ENCODE data around the gene SOX8.

Gene SOX8

GRCh38 chr16:1005286-1005685, 23.7 kb downstream of the SOX8 start:
- no peak for FAIRE-seq

GRCh38 chr16:1006781-1007180, 25.2 kb downstream of the SOX8 start:
- DNase-seq (ENCODE audit: low spot score) (no peak), FAIRE-seq (no peak)

More at GRCh38 chr16:1005286-1005685, 23.7 kb downstream of the SOX8 start:
- DNase-seq (ENCODE audit: low spot score): no peak

GRCh38 chr16:1007284-1007850, 25.8 kb downstream of the SOX8 start:
- FAIRE-seq: no peak

DNA sequence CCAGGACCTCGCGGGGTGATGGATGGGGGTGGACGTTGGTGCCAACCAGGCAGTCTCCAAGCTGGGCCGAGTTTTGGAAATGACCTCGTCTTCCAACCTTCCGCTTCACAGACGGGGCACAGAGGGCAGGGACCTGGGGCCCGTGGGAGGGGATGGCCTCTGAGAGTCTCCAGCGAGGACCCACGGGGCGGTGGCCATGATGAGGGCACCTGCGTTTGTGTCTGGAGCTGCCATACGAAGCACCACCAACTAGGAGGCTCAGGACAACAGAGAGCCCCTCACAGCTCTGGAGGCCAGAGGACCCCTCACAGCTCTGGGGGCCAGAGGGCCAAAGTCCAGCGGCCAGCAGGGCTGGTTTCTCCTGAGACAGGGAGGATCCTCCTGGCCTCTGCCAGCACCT, 26.5 kb downstream of the SOX8 start:
- FAIRE-seq (no peak), DNase-seq (ENCODE audit: low spot score) (no peak)

More at GRCh38 chr16:1007284-1007850, 25.8 kb downstream of the SOX8 start:
- no peak for DNase-seq (ENCODE audit: low spot score)

- DNase-seq (ENCODE audit: low spot score) (no peak), FAIRE-seq (no peak)
These were observed 28.0 kb downstream of the SOX8 start for GRCh38 chr16:1009358-1010150.

DNA sequence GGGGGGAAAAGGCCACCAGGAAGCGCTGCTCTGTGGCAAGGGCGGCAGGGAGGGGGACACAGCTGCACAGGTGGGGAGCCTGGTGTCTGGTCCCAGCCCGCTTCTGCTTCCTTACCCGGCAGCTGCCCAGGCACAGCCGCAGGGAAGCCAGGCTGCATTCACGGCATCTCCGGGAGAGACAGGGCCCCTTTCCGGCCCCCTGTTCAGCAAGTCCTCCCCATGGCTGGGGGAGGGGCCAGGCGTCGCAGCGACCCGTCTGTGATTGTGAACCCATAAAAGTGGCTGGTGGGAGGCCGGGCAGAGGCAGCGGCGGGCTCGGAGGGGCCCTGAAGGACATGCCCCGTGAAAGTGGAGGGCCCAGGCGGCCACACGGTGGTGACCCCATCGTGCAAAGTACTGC, 28.7 kb downstream of the SOX8 start:
- FAIRE-seq: no peak
- DNase-seq (ENCODE audit: low spot score): no peak

GRCh38 chr16:1010815-1011214, 29.2 kb downstream of the SOX8 start:
- FAIRE-seq: no peak

GRCh38 chr16:1011316-1012082, 29.9 kb downstream of the SOX8 start:
- FAIRE-seq (no peak), DNase-seq (ENCODE audit: low spot score) (no peak)

More at GRCh38 chr16:1010815-1011214, 29.2 kb downstream of the SOX8 start:
- DNase-seq (ENCODE audit: low spot score): no peak

GRCh38 chr16:1012135-1012534, 30.6 kb downstream of the SOX8 start:
- DNase-seq (ENCODE audit: low spot score): no peak
- no peak for FAIRE-seq

- FAIRE-seq (peak; percentile 85), DNase-seq (ENCODE audit: low spot score) (no peak)
These were observed 31.4 kb downstream of the SOX8 start for GRCh38 chr16:1012722-1013592.

GRCh38 chr16:1013593-1013900, 32.0 kb downstream of the SOX8 start:
- FAIRE-seq (no peak), DNase-seq (ENCODE audit: low spot score) (no peak)

- DNase-seq (ENCODE audit: low spot score): no peak
- no peak for FAIRE-seq
These were observed 32.7 kb downstream of the SOX8 start for GRCh38 chr16:1014221-1014620.

GRCh38 chr16:1014771-1015495, 33.4 kb downstream of the SOX8 start:
- FAIRE-seq (no peak), DNase-seq (ENCODE audit: low spot score) (no peak)

GRCh38 chr16:1018447-1019198, 37.1 kb downstream of the SOX8 start:
- FAIRE-seq: no peak
- DNase-seq (ENCODE audit: low spot score): no peak

DNA sequence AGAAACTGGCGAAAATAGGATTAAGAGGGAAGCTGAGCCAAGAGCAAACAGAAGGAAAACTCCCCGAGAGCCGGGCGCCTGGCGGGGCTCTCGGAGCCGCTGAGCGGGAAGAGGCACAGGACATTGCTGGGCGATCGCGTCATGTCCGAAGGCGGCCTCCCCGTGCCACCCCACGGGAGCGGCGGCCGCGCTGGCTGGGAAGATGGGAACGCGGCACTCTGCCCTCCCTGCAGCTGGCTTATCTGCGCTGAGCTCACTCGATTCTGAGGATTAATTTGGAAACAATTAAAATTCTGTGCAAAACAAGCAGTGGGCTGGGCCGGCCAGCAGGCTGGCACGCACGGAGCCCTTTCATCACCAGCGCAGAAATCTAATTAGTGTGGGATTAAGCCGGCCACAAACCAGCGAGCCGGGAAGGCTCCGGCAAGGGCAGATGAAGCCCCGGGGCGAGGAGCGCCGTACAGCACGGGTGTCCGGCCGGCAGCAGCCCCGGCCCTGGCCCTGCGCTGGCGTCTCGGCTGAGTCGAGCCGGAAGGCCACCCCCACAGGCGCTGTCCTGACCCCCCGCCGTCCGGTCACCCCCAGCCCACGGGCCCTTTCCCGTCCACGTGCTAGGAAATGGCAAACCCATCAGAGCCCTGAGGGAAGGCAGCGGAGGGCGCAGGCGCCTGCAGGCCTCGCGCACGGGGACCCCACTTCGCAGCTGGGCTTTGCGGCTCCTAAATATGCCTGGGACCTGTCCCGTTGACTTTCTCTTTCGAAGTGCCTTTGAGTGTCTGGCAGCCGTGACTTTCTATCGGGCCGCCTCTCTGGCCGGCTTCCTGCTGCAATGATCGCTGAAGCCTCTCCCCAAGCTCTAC, 37.9 kb downstream of the SOX8 start:
- FAIRE-seq (no peak), DNase-seq (ENCODE audit: low spot score) (peak; percentile 69)

DNA sequence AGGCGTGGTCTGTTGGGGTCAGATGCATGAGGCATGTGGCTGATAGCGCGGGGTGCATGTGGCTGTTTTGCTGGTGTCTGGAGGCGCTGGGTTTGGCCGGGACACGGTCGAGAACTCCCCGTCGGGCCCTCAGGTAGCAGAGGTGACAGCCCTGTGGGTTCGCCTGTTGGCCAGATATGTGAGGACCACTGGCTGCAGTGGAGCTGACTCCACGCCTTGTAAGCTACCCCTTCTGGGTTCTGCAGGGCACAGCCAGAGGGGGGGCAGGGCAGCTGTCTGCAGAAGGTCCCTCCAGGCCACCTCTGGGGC, 38.5 kb downstream of the SOX8 start:
- FAIRE-seq (no peak), DNase-seq (ENCODE audit: low spot score) (no peak)

GRCh38 chr16:1020591-1020990, 39.0 kb downstream of the SOX8 start:
- DNase-seq (ENCODE audit: low spot score): no peak
- FAIRE-seq: no peak

- FAIRE-seq (no peak), DNase-seq (ENCODE audit: low spot score) (no peak)
These were observed 40.1 kb downstream of the SOX8 start for GRCh38 chr16:1021553-1022160.

- DNase-seq (ENCODE audit: low spot score) (no peak), FAIRE-seq (no peak)
These were observed 40.9 kb downstream of the SOX8 start for GRCh38 chr16:1022466-1022865.
